Measurements from ENCODE around the gene CLCN7.

Gene CLCN7

DNA sequence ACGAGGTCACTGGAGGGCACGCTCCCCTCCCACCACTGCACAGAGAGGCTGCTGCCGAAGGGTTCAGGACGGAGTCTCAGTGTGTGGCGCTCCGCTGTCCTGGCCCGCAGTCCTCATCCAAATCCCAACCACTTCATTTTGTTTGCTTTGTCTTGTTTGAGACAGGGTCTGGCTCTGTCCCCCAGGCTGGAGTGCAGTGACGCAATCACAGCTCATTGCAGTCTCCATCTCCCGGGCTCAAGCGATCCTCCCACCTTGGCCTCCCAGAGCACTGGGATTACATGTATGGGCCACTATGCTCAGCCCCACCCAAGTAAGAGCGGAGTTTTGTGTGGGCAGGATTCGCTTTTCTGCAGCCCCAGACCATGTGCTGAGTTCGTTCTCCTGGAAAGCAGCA lies 73.1 kb downstream of the CLCN7 start:
- no peak for DNase-seq (ENCODE audit: low spot score)

DNA sequence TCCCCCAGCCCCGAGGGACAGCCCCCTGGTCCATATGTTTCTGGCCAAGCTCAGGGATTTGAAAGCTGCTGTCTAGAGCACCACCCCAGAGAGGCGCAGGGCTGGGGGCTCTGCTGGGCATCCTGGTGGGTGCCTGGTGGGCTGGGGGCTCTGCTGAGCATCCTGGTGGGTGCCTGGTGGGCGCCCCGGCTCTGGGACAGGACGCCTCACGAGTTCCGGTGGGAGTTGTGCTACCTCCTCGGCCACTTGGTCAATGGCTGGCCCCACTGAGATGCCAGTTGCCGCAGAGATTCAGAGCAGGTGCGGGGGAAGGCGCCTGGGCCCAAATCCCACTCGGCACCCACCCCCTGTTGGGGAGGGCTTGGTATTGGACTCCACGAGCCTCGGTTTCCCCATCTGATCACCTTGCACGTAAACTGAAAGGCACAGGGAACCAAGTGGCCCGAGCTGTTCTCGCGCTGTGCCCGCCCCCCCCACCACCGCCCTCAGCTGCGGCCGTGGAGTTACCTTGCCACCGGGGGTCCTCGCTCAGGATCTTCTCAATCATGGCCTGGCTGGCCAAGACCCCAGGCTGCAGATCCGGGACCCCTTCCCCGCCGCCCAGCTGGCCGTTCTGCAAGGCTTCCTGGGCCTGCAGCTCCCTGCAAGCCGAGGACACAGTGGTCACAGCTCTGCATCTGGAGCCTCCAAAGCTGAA lies 73.6 kb downstream of the CLCN7 start:
- no peak for DNase-seq (ENCODE audit: low spot score)

DNA sequence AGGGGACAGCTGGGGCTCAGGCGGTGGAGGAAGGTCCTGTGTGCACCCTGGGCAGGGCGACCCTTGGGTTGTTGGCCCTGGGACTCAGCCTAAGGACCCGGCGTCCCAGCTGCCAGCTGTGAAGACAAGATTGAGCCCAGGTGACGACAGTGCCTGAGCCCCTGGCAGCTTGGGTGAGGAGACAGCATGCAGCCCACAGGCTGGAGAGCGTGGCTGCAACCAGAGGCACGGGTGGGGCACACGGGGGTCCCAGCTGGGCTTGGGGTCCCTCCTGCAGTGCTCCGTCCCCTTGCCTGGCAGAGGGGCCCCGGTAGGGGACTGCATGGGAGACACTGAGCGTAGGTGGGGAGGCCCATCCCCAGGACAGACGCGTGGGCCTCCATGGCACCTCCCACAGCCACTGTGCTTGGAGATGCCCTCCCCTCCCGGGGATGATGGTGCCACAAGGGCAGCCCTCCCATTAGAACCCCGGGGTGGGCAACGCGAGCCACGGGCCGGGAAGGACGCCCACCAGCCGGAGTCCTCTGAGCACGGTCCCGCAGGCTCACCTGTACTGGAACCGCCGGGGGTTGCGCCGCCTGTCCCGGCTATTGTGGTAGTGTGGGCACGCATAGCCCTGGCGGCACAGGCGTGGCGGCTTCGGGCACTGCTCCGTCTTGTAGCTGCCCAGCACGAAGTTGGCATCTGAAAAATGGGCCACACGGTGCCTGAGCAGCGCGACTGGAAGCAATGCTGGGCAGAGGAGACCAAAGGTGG lies 75.8 kb downstream of the CLCN7 start:
- no peak for DNase-seq (ENCODE audit: low spot score)

DNA sequence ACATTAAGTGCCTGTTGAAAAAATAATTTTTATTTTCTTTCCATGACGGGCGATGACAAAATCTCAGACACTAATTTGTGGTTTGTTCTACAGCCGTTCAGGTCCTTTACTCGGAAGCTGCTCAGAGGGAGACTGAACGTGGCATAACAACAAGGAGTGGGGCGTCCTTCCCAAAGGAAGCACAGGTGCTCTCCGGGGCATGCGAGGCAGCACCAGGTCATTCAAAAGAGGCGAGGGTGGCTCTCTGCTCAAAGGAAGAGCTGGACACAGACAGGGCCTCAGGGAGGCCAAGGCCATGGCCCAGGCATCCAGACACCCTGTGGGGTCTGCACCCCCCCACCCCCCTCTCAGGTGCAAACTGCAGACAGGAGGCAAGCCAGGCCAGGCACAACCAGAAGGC lies 76.5 kb downstream of the CLCN7 start:
- DNase-seq (ENCODE audit: low spot score) = no peak

DNA sequence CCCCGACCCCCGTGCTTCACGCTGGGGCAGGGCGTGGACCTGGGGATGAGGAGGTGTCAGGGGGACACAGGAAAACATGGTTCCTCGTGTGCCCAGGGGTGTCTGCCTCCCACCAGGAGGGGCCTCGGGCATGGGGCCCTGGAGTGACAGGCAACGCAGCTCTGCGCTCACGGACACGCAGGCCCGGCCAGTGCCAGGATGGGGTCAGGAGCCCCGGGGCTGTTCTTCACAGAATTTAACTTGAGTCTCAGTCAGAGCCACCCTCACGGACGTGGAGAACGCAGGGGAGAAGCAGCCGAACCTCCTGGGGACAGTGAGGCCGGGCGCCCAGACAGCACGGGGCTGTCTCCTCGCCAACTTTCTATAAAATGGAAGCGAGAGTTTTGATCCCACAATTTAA lies 77.0 kb downstream of the CLCN7 start:
- DNase-seq (ENCODE audit: low spot score) = no peak

DNA sequence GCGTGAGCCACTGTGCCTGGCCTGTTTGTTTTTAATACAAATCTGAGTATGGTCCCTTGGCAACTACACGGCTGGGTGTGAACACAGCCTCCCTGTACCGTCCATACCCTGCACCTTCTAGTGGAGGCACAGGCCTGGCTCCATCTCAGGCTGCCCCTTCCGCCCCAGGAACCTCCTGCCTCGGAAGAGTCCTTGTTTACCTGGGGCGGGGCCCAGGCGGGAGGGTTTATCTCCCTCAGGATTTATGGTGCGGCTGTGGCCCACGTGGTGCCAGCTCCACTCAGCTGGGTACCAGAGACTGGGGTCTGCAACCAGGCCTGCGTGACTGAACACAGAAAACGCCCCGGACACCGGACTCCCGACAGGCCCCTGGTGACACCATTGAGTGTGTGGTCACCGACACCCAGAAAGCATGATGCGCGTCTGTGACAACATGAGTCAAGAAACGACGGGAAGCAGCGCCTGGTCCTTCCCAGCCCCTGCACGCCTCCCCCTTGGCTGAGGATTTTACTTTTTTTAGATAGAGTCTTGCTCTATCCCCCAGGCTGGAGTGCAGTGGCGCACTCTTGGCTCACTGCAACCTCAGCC lies 79.3 kb downstream of the CLCN7 start:
- DNase-seq (ENCODE audit: low spot score) = no peak
